ENCODE measurements around the gene CFAP221.

CFAP221 gene

GRCh38 chr2:119678021-119678656 is 133.9 kb downstream of the CFAP221 start:
- TF ChIP-seq SIN3A (IDR thresholded peaks at IDR 0.05; ENCODE audit: borderline replicate concordance, insufficient read depth, low read length) (no peak), REST (IDR thresholded peaks at IDR 0.05; ENCODE audit: insufficient read depth in 1 of 2, low read depth in 2 of 2, low read length in 2 of 2) (no peak), FOXP2 (optimal IDR thresholded peaks at IDR 0.05; ENCODE audit: borderline replicate concordance, extremely low read depth, extremely low read length, insufficient read depth) (no peak), POLR2AphosphoS5 (IDR thresholded peaks at IDR 0.05; ENCODE audit: low read depth, low read length) (no peak), TAF1 (IDR thresholded peaks at IDR 0.05; ENCODE audit: borderline replicate concordance, insufficient read depth, low read length) (no peak)

GRCh38 chr2:119679526-119679837 is 135.2 kb downstream of the CFAP221 start:
- no peak for TF ChIP-seq FOXP2 (optimal IDR thresholded peaks at IDR 0.05; ENCODE audit: borderline replicate concordance, extremely low read depth, extremely low read length, insufficient read depth)

GRCh38 chr2:119679846-119680245 is 135.6 kb downstream of the CFAP221 start:
- TF ChIP-seq TAF1 (IDR thresholded peaks at IDR 0.05; ENCODE audit: borderline replicate concordance, insufficient read depth, low read length) (no peak), REST (IDR thresholded peaks at IDR 0.05; ENCODE audit: insufficient read depth in 1 of 2, low read depth in 2 of 2, low read length in 2 of 2) (no peak), FOXP2 (optimal IDR thresholded peaks at IDR 0.05; ENCODE audit: borderline replicate concordance, extremely low read depth, extremely low read length, insufficient read depth) (no peak), POLR2AphosphoS5 (IDR thresholded peaks at IDR 0.05; ENCODE audit: low read depth, low read length) (no peak), SIN3A (IDR thresholded peaks at IDR 0.05; ENCODE audit: borderline replicate concordance, insufficient read depth, low read length) (no peak)

- TF ChIP-seq SIN3A (IDR thresholded peaks at IDR 0.05; ENCODE audit: borderline replicate concordance, insufficient read depth, low read length): no peak
- TF ChIP-seq POLR2AphosphoS5 (IDR thresholded peaks at IDR 0.05; ENCODE audit: low read depth, low read length): no peak
- TF ChIP-seq FOXP2 (optimal IDR thresholded peaks at IDR 0.05; ENCODE audit: borderline replicate concordance, extremely low read depth, extremely low read length, insufficient read depth): no peak
These were observed 136.4 kb downstream of the CFAP221 start for GRCh38 chr2:119680457-119681202.

- TF ChIP-seq FOXP2 (optimal IDR thresholded peaks at IDR 0.05; ENCODE audit: borderline replicate concordance, extremely low read depth, extremely low read length, insufficient read depth) (no peak), REST (IDR thresholded peaks at IDR 0.05; ENCODE audit: insufficient read depth in 1 of 2, low read depth in 2 of 2, low read length in 2 of 2) (no peak), TAF1 (IDR thresholded peaks at IDR 0.05; ENCODE audit: borderline replicate concordance, insufficient read depth, low read length) (no peak), POLR2AphosphoS5 (IDR thresholded peaks at IDR 0.05; ENCODE audit: low read depth, low read length) (no peak), SIN3A (IDR thresholded peaks at IDR 0.05; ENCODE audit: borderline replicate concordance, insufficient read depth, low read length) (no peak)
These were observed 137.1 kb downstream of the CFAP221 start for GRCh38 chr2:119681203-119681867.

GRCh38 chr2:119681868-119682220 is 137.6 kb downstream of the CFAP221 start:
- TF ChIP-seq SIN3A (IDR thresholded peaks at IDR 0.05; ENCODE audit: borderline replicate concordance, insufficient read depth, low read length) (no peak), TAF1 (IDR thresholded peaks at IDR 0.05; ENCODE audit: borderline replicate concordance, insufficient read depth, low read length) (no peak), REST (IDR thresholded peaks at IDR 0.05; ENCODE audit: insufficient read depth in 1 of 2, low read depth in 2 of 2, low read length in 2 of 2) (no peak), POLR2AphosphoS5 (IDR thresholded peaks at IDR 0.05; ENCODE audit: low read depth, low read length) (no peak), FOXP2 (optimal IDR thresholded peaks at IDR 0.05; ENCODE audit: borderline replicate concordance, extremely low read depth, extremely low read length, insufficient read depth) (no peak)

All from PFSK-1 (cell line).